ENCODE results near the gene LCN10. TPM values are rescaled to one million over a fixed set of nuclear protein-coding genes. Genes with fewer than 3 reads are reported as not detected.

LCN10 gene
- total and polyA plus RNA-seq, 10 of the 15 experiments (the other 5 are each of a cell fraction or from before 2014, with no cell fraction given): 0.06 to 1.3 (median 0.21) TPM; not detected in 1

- H2AFZ ChIP-seq (ENCODE audit: control insufficient read depth, low read depth, low read length): no peak overlapping the region
- POLR2A ChIA-PET: no interaction called here
- no peak for TF ChIP-seq IRF4 (IDR thresholded peaks at IDR 0.05; ENCODE audit: low read depth, low read length)
- no peak for TF ChIP-seq PML (IDR thresholded peaks at IDR 0.05; ENCODE audit: low read length)
- no peak for TF ChIP-seq BMI1 (IDR thresholded peaks at IDR 0.05; ENCODE audit: borderline replicate concordance)
- no peak for TF ChIP-seq ETV6 (conservative IDR thresholded peaks at IDR 0.05 in 1 of 2, IDR thresholded peaks at IDR 0.05 in 1 of 2; ENCODE audit: borderline replicate concordance in 1 of 2, low read depth in 1 of 2)
- TF ChIP-seq CUX1 (IDR thresholded peaks at IDR 0.05; ENCODE audit: insufficient replicate concordance, low read depth, low read length): no peak
- no peak for TF ChIP-seq KAT2A (conservative IDR thresholded peaks at IDR 0.05; ENCODE audit: control insufficient read depth, low read depth, low read length)
- no peak for TF ChIP-seq ELK1 (IDR thresholded peaks at IDR 0.05; ENCODE audit: low read depth, low read length)
- no peak for TF ChIP-seq HSF1 (IDR thresholded peaks at IDR 0.05; ENCODE audit: low read depth, low read length)
- TF ChIP-seq IRF3 (IDR thresholded peaks at IDR 0.05): no peak
- no peak for TF ChIP-seq POLR2A (IDR thresholded peaks at IDR 0.05; ENCODE audit: low read depth, low read length)
- TF ChIP-seq SIN3A (IDR thresholded peaks at IDR 0.05; ENCODE audit: low read depth, low read length): no peak
- TF ChIP-seq FOS (IDR thresholded peaks at IDR 0.05; ENCODE audit: borderline replicate concordance, extremely low read depth, insufficient read length): no peak
- TF ChIP-seq NKRF (conservative IDR thresholded peaks at IDR 0.05): no peak
Measured at GRCh38 chr9:136746155-136746490, 3.4 kb upstream of the LCN10 start.

More at GRCh38 chr9:136746155-136746490, 3.4 kb upstream of the LCN10 start:
- BruUV-seq (replicated peaks): no TSS peak
- ChIA-PET SMC1A (ENCODE audit: uncharacterized antibody, unreplicated experiment) (no interaction called here), CTCF (no interaction called here), RAD21 (ENCODE audit: unreplicated experiment) (no interaction called here)
- Histone ChIP-seq H3K36me3 (ENCODE audit: control insufficient read depth in 2 of 2, insufficient read depth in 2 of 2, low read length in 1 of 2) (no peaks in the 10 kb centered on the region), H3K79me2 (ENCODE audit: control insufficient read depth, insufficient read depth, low read length) (no peaks in the 10 kb centered on the region), H3K4me3 (no peak overlapping the region), H3K27ac (ENCODE audit: control insufficient read depth, insufficient read depth) (no peak overlapping the region), H4K20me1 (ENCODE audit: control insufficient read depth, insufficient read depth) (no peaks in the 10 kb centered on the region), H3K4me1 (ENCODE audit: control insufficient read depth, insufficient read depth, low read length) (peaks cover 13% of the 10 kb centered on the region), H3K27me3 (replicated peaks in 1 of 2; ENCODE audit: control insufficient read depth in 2 of 2, insufficient read depth in 2 of 2, low read length in 1 of 2) (peaks cover 0 to 8% of the 10 kb centered on the region in 2 experiments; a peak in 3 of 4 replicates), H3K9ac (ENCODE audit: control insufficient read depth, insufficient read depth, low read length) (no peak overlapping the region), H3K9me3 (replicated peaks; ENCODE audit: control insufficient read depth, insufficient read depth, low read length) (peaks cover under 1% of the 10 kb centered on the region; the same call in 2 of the 3 replicates), H3K4me2 (ENCODE audit: control insufficient read depth, insufficient read depth) (no peak overlapping the region)
- no peak for ATAC-seq
- in situ Hi-C loops (cut with MboI): no loop called here
- FAIRE-seq: no peak
- 0% methylated on average over 2 of the region's 22 CpGs for WGBS (ENCODE audit: insufficient coverage, insufficient replicate concordance, low lambda C conversion rate, missing lambda C conversion rate)
- DNase-seq (ENCODE audit: low read depth, low spot score): no peak
- intact Hi-C loops (cut with micrococcal nuclease; ENCODE audit: unreplicated experiment): no loop called here

Data from GM12878 (cell line).